ENCODE data around the gene YY2. TPM values are rescaled to one million over a fixed set of nuclear protein-coding genes. Genes with fewer than 3 reads are reported as not detected.
"Not testable (repeated sequence)": the region's sequence is repeated elsewhere in the genome, so short reads cannot be mapped to it uniquely, and the experiment has no call there.

YY2 gene
- total RNA-seq, 2 donors from 2014 or later: 3.9 to 4.9 TPM

- TF ChIP-seq, protein P1, sequence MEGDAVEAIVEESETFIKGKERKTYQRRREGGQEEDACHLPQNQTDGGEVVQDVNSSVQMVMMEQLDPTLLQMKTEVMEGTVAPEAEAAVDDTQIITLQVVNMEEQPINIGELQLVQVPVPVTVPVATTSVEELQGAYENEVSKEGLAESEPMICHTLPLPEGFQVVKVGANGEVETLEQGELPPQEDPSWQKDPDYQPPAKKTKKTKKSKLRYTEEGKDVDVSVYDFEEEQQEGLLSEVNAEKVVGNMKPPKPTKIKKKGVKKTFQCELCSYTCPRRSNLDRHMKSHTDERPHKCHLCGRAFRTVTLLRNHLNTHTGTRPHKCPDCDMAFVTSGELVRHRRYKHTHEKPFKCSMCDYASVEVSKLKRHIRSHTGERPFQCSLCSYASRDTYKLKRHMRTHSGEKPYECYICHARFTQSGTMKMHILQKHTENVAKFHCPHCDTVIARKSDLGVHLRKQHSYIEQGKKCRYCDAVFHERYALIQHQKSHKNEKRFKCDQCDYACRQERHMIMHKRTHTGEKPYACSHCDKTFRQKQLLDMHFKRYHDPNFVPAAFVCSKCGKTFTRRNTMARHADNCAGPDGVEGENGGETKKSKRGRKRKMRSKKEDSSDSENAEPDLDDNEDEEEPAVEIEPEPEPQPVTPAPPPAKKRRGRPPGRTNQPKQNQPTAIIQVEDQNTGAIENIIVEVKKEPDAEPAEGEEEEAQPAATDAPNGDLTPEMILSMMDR (IDR thresholded peaks at IDR 0.05): no peak
- TF ChIP-seq POLR2A (IDR thresholded peaks at IDR 0.05): no peak
- WGBS, 2 donors: 87 to 92% methylated on average over 5 of the region's 5 CpGs
- intact Hi-C loops (cut with DNase I): no loop called here
Observed at GRCh38 chrX:21816136-21816535, 39.7 kb upstream of the YY2 start.

DNA sequence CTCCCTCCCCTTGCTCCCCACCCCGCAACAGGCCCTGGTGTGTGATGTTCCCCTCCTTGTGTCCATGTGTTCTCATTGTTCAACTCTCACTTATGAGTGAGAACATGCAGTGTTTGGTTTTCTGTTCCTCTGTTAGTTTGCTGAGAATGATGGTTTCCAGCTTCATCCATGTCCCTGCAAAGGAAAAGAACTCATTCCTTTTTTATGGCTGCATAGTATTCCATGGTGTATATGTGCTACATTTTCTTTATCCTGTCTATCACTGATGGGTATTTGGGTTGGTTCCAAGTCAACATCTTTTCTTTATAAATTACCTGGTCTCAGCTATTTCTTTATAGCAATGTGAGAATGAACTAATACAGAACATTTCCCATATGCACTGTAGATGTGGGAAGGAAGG, 35.6 kb upstream of the YY2 start:
- DNase-seq; intact Hi-C loops (cut with DNase I); ATAC-seq; H3K27me3 ChIP-seq; H3K9me3 ChIP-seq; H3K4me1 ChIP-seq; H3K27ac ChIP-seq; H3K36me3 ChIP-seq (replicated peaks in 1 of 2; ENCODE audit: insufficient read depth in 1 of 2, low read depth in 2 of 2); H3K4me3 ChIP-seq: not testable (repeated sequence)
- WGBS, 2 donors: 80 to 89% methylated on average over 1 of the region's 1 CpG

More at GRCh38 chrX:21816136-21816535, 39.7 kb upstream of the YY2 start:
- no peaks in the 10 kb centered on the region for H3K9me3 ChIP-seq
- no peak for DNase-seq
- H3K4me3 ChIP-seq: no peak overlapping the region
- H3K27ac ChIP-seq: no peak overlapping the region
- H3K36me3 ChIP-seq (replicated peaks in 1 of 2; ENCODE audit: insufficient read depth in 1 of 2, low read depth in 2 of 2): no peaks in the 10 kb centered on the region
- H3K27me3 ChIP-seq: no peaks in the 10 kb centered on the region
- H3K4me1 ChIP-seq: no peaks in the 10 kb centered on the region
- no peak for ATAC-seq

- no peak for ATAC-seq
- Histone ChIP-seq H3K4me3 (no peak overlapping the region), H3K9me3 (no peaks in the 10 kb centered on the region), H3K36me3 (replicated peaks in 1 of 2; ENCODE audit: insufficient read depth in 1 of 2, low read depth in 2 of 2) (no peaks in the 10 kb centered on the region), H3K27ac (no peak overlapping the region), H3K4me1 (no peaks in the 10 kb centered on the region), H3K27me3 (no peaks in the 10 kb centered on the region)
- no peak for DNase-seq
- 76 to 100% methylated on average over 2 to 3 of the region's 3 CpGs for WGBS, 2 donors
- intact Hi-C loops (cut with DNase I): no loop called here
- no peak for TF ChIP-seq POLR2A (IDR thresholded peaks at IDR 0.05)
- TF ChIP-seq, protein P1 (IDR thresholded peaks at IDR 0.05): no peak
Observed at GRCh38 chrX:21821875-21822274, 33.9 kb upstream of the YY2 start.

DNA sequence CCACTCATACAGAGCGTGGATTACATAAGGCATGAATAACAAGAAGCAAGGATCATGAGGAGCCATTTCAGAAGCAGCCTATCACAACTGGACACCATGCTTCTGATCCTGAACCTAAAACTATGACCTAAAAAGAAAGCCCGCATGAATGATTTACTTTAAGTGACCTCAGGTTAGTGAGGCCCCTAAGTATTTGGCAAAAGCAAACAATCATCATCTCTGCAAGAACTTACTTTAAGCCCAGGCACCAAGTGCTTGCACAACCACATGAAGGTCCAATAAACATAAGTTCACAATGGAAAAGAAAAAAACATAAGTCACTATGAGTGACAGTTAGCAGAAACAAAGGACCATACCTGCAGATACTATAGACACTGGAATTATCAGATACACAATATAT, 24.3 kb upstream of the YY2 start:
- TF ChIP-seq, protein P1 (IDR thresholded peaks at IDR 0.05): no peak
- TF ChIP-seq POLR2A (IDR thresholded peaks at IDR 0.05): no peak
- Histone ChIP-seq H3K27ac (no peak overlapping the region), H3K36me3 (replicated peaks in 1 of 2; ENCODE audit: insufficient read depth in 1 of 2, low read depth in 2 of 2) (no peaks in the 10 kb centered on the region), H3K4me1 (no peaks in the 10 kb centered on the region), H3K27me3 (no peaks in the 10 kb centered on the region), H3K4me3 (no peak overlapping the region), H3K9me3 (no peaks in the 10 kb centered on the region)
- ATAC-seq (no peak), DNase-seq (no peak)
- WGBS, 2 donors: 63 to 65% methylated on average over 2 of the region's 2 CpGs
- intact Hi-C loops (cut with DNase I): no loop called here

DNA sequence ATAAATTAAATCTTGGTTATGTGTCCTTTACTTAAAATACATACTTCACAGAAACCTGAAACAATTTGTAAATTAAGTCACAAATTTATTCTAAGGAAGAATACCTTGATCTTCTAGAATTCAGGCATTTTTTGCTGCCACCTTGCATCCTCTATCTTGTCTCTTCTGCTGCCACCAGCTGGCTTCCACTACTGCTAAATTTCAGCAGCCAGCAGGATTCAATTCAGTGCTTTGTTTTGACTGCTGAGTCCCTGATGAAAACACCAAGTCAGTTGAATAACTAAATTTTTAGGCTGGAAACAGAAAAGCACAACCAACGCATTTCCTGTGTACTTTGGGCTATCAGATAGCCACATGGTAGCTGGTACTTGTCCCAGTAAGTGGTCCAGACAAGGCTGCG, 18.7 kb upstream of the YY2 start:
- ATAC-seq (no peak), DNase-seq (no peak)
- Histone ChIP-seq H3K27ac (no peak overlapping the region), H3K9me3 (no peaks in the 10 kb centered on the region), H3K27me3 (no peaks in the 10 kb centered on the region), H3K36me3 (replicated peaks in 1 of 2; ENCODE audit: insufficient read depth in 1 of 2, low read depth in 2 of 2) (no peaks in the 10 kb centered on the region), H3K4me1 (peaks cover 13% of the 10 kb centered on the region), H3K4me3 (no peak overlapping the region)
- intact Hi-C loops (cut with DNase I): no loop called here
- WGBS, 2 donors: 68 to 76% methylated on average over 2 of the region's 2 CpGs
- no peak for TF ChIP-seq POLR2A (IDR thresholded peaks at IDR 0.05)
- TF ChIP-seq, protein P1 (IDR thresholded peaks at IDR 0.05): no peak
